ENCODE results near the gene SORCS3. TPM values are rescaled to one million over a fixed set of nuclear protein-coding genes. Genes with fewer than 3 reads are reported as not detected.

Gene SORCS3
- total and polyA plus RNA-seq, 2 donors (not counting 1 experiment from before 2014, with no cell fraction given), result not detected

GRCh38 chr10:105154736-105155135 lies 513.6 kb downstream of the SORCS3 start:
- H3K9me3 ChIP-seq (ENCODE audit: control extremely low read depth in 1 of 3, control insufficient read depth in 2 of 3, insufficient read depth in 1 of 3, low read length in 2 of 3), result peaks cover 0 to 7% (median 0%) of the 10 kb centered on the region in 3 donors
- no peak overlapping the region for H3K4me3 ChIP-seq (ENCODE audit: control extremely low read depth in 1 of 5, extremely low read depth in 1 of 5, insufficient read depth in 1 of 5, low read depth in 2 of 5, low read length in 4 of 5)
- DNase-seq (no peak), ATAC-seq (ENCODE audit: low read depth) (no peak)
- Mint-ChIP-seq H3K4me1 (no peaks in the 10 kb centered on the region), H3K9me3 (ENCODE audit: insufficient read depth) (peaks cover 3% of the 10 kb centered on the region), H3K27me3 (no peaks in the 10 kb centered on the region), H3K27ac (no peak overlapping the region), H3K4me3 (no peak overlapping the region)
- H3K79me2 ChIP-seq (ENCODE audit: control insufficient read depth, insufficient read depth, low read length), result no peaks in the 10 kb centered on the region
- intact Hi-C loops (cut with micrococcal nuclease), result no loop called here
- no peak overlapping the region for H3K9ac ChIP-seq (ENCODE audit: low read length)
- ChIA-PET CTCF (no interaction called here), POLR2A (no interaction called here)
- no peaks in the 10 kb centered on the region for H3K4me1 ChIP-seq (ENCODE audit: control insufficient read depth in 2 of 2, insufficient read depth in 2 of 2, low read length in 2 of 2)
- 93% methylated on average over 3 of the region's 4 CpGs for WGBS (ENCODE audit: insufficient coverage)
- TF ChIP-seq CTCF (IDR thresholded peaks at IDR 0.05) (no peak), EZH2 (IDR thresholded peaks at IDR 0.05; ENCODE audit: borderline replicate concordance, insufficient read depth, low read depth, low read length, poor library complexity, severe bottlenecking) (no peak)
- no peaks in the 10 kb centered on the region for H4K20me1 ChIP-seq (ENCODE audit: control insufficient read depth, insufficient read depth, low read length, poor library complexity, severe bottlenecking)
- no peaks in the 10 kb centered on the region for H3K36me3 ChIP-seq (replicated peaks in 1 of 2; ENCODE audit: control extremely low read depth in 1 of 2, control insufficient read depth in 1 of 2, extremely low read depth in 1 of 2, insufficient read depth in 2 of 2, low read length in 1 of 2)
- H3K27ac ChIP-seq (ENCODE audit: low read length in 2 of 2), result no peak overlapping the region
- H3K4me2 ChIP-seq (replicated peaks; ENCODE audit: low read depth, low read length, poor library complexity, severe bottlenecking), result no peak overlapping the region
- H2AFZ ChIP-seq (ENCODE audit: insufficient read depth, low read depth, low read length, poor library complexity, severe bottlenecking), result no peak overlapping the region
- H3K27me3 ChIP-seq (replicated peaks in 1 of 4; ENCODE audit: control extremely low read depth in 1 of 4, control insufficient read depth in 3 of 4, insufficient read depth in 4 of 4, low read length in 3 of 4), result no peaks in the 10 kb centered on the region

GRCh38 chr10:105159268-105159667 lies 518.2 kb downstream of the SORCS3 start:
- POLR2A ChIA-PET, result no interaction called here
- DNase-seq (no peak), ATAC-seq (ENCODE audit: low read depth) (no peak)
- WGBS (ENCODE audit: insufficient coverage), result no CpG with 5 or more reads among the region's 1 CpG
- H3K4me1 ChIP-seq (ENCODE audit: control insufficient read depth in 2 of 2, insufficient read depth in 2 of 2, low read length in 2 of 2), result no peaks in the 10 kb centered on the region
- no peak for TF ChIP-seq CTCF (IDR thresholded peaks at IDR 0.05)
- TF ChIP-seq EZH2 (IDR thresholded peaks at IDR 0.05; ENCODE audit: borderline replicate concordance, insufficient read depth, low read depth, low read length, poor library complexity, severe bottlenecking), result no peak
- H3K9ac ChIP-seq (ENCODE audit: low read length), result no peak overlapping the region
- no peaks in the 10 kb centered on the region for H3K27me3 ChIP-seq (replicated peaks in 1 of 4; ENCODE audit: control extremely low read depth in 1 of 4, control insufficient read depth in 3 of 4, insufficient read depth in 4 of 4, low read length in 3 of 4)
- Mint-ChIP-seq H3K27ac (no peak overlapping the region), H3K9me3 (ENCODE audit: insufficient read depth) (peaks cover 3% of the 10 kb centered on the region), H3K27me3 (no peaks in the 10 kb centered on the region), H3K4me1 (no peaks in the 10 kb centered on the region), H3K4me3 (no peak overlapping the region)
- H3K79me2 ChIP-seq (ENCODE audit: control insufficient read depth, insufficient read depth, low read length), result no peaks in the 10 kb centered on the region
- no peak overlapping the region for H3K27ac ChIP-seq (ENCODE audit: low read length in 2 of 2)
- no peaks in the 10 kb centered on the region for H3K36me3 ChIP-seq (replicated peaks in 1 of 2; ENCODE audit: control extremely low read depth in 1 of 2, control insufficient read depth in 1 of 2, extremely low read depth in 1 of 2, insufficient read depth in 2 of 2, low read length in 1 of 2)
- H3K4me3 ChIP-seq (ENCODE audit: control extremely low read depth in 1 of 5, extremely low read depth in 1 of 5, insufficient read depth in 1 of 5, low read depth in 2 of 5, low read length in 4 of 5), result no peak overlapping the region
- peaks cover 0 to 4% (median 0%) of the 10 kb centered on the region in 3 donors for H3K9me3 ChIP-seq (ENCODE audit: control extremely low read depth in 1 of 3, control insufficient read depth in 2 of 3, insufficient read depth in 1 of 3, low read length in 2 of 3)
- CTCF ChIA-PET, result no interaction called here
- H2AFZ ChIP-seq (ENCODE audit: insufficient read depth, low read depth, low read length, poor library complexity, severe bottlenecking), result no peak overlapping the region
- intact Hi-C loops (cut with micrococcal nuclease), result no loop called here
- H3K4me2 ChIP-seq (replicated peaks; ENCODE audit: low read depth, low read length, poor library complexity, severe bottlenecking), result no peak overlapping the region
- no peaks in the 10 kb centered on the region for H4K20me1 ChIP-seq (ENCODE audit: control insufficient read depth, insufficient read depth, low read length, poor library complexity, severe bottlenecking)

Data from B cell (primary cell).